ENCODE measurements around the gene PTPRK. TPM values are rescaled to one million over a fixed set of nuclear protein-coding genes. Genes with fewer than 3 reads are reported as not detected.
A peak's percentile ranks its signal among the peaks of the same experiment; 100 is the strongest.

PTPRK gene
- polyA plus RNA-seq, 1 donor (not counting 4 experiments of a cell fraction or from before 2014, with no cell fraction given): 52.7 TPM

DNA sequence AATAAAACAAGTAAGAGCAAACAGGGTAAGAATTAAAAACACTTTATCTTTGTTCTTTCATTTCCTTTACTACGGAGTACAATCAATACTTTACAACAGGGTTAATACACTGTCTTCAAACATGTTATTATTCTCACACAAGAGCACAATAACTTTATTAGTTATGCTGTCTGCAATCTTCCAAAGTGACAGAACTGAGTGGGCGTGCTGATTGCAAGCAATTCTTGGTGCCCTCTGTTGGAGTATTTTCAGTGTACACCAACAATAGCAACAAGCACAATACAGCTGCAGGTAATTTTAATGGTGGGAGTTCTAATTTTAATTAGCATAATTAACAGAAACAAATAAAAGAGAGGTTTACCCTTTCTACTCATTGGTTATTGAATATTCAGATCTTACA is 33.9 kb upstream of the PTPRK start:
- dilution Hi-C loops (cut with MboI; ENCODE audit: extremely low pct_ligation_motif_present, low sequenced_read_pairs): no loop called here
- H2AFZ ChIP-seq (ENCODE audit: control insufficient read depth, low read length): peak overlapping the region; percentile 35
- DNase-seq (ENCODE audit: low read depth, low spot score): no peak

DNA sequence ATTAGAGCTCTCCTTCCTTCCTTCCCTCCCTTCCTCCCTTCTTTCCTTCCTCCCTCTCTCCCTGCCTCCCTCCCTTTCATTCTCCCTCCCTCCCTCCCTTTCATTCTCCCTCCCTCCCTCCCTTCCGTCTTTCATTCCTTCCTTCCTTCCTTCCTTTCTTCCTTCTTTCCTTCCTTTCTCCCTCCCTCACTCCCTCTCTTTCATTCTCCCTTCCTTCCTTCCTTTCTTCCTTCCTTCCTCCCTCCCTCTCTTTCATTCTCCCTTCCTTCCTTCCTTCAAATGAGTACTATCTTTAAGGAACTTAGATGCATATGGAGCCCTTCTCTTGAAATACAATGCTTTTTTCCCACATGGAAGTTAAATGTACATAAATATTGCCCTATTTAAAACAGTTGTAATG is 20.9 kb upstream of the PTPRK start:
- Histone ChIP-seq H3K9ac (ENCODE audit: control insufficient read depth, extremely low read depth, insufficient read depth, low read length) (no peak overlapping the region), H3K27me3 (ENCODE audit: control insufficient read depth, extremely low read depth, insufficient read depth, low read length) (no peaks in the 10 kb centered on the region), H4K20me1 (ENCODE audit: control insufficient read depth, extremely low read depth, insufficient read depth, low read length) (no peaks in the 10 kb centered on the region), H3K36me3 (ENCODE audit: control insufficient read depth in 2 of 2, extremely low read depth in 1 of 2, insufficient read depth in 2 of 2, low read length in 2 of 2) (no peaks in the 10 kb centered on the region), H3K4me2 (ENCODE audit: control insufficient read depth, extremely low read depth, insufficient read depth, low read depth, low read length) (no peak overlapping the region), H3K79me2 (ENCODE audit: control insufficient read depth, insufficient read depth, low read length) (no peaks in the 10 kb centered on the region), H3K27ac (ENCODE audit: control insufficient read depth, insufficient read depth, low read length) (no peak overlapping the region), H3K4me3 (ENCODE audit: control insufficient read depth in 2 of 3, extremely low read depth in 1 of 3, insufficient read depth in 2 of 3, low read depth in 1 of 3, low read length in 3 of 3) (no peak overlapping the region), H3K9me3 (ENCODE audit: control insufficient read depth, low read depth, low read length) (no peaks in the 10 kb centered on the region), H3K4me1 (ENCODE audit: control insufficient read depth, extremely low read depth, insufficient read depth, low read length) (no peaks in the 10 kb centered on the region), H2AFZ (ENCODE audit: control insufficient read depth, low read length) (no peak overlapping the region), H3K9me1 (ENCODE audit: control insufficient read depth, extremely low read depth, insufficient read depth, low read length) (no peaks in the 10 kb centered on the region)
- dilution Hi-C loops (cut with MboI; ENCODE audit: extremely low pct_ligation_motif_present, low sequenced_read_pairs): no loop called here
- DNase-seq (ENCODE audit: low read depth, low spot score): no peak
- no peak for FAIRE-seq
- no peak for TF ChIP-seq EZH2 (IDR thresholded peaks at IDR 0.05; ENCODE audit: low read length)
- TF ChIP-seq, protein P1, sequence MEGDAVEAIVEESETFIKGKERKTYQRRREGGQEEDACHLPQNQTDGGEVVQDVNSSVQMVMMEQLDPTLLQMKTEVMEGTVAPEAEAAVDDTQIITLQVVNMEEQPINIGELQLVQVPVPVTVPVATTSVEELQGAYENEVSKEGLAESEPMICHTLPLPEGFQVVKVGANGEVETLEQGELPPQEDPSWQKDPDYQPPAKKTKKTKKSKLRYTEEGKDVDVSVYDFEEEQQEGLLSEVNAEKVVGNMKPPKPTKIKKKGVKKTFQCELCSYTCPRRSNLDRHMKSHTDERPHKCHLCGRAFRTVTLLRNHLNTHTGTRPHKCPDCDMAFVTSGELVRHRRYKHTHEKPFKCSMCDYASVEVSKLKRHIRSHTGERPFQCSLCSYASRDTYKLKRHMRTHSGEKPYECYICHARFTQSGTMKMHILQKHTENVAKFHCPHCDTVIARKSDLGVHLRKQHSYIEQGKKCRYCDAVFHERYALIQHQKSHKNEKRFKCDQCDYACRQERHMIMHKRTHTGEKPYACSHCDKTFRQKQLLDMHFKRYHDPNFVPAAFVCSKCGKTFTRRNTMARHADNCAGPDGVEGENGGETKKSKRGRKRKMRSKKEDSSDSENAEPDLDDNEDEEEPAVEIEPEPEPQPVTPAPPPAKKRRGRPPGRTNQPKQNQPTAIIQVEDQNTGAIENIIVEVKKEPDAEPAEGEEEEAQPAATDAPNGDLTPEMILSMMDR (optimal IDR thresholded peaks at IDR 0.05 in 1 of 3, IDR thresholded peaks at IDR 0.05 in 1 of 3, conservative IDR thresholded peaks at IDR 0.05 in 1 of 3; ENCODE audit: extremely low read depth in 1 of 3, insufficient read depth in 2 of 3, low read length in 3 of 3): no peak

More for the DNA sequence above, 33.9 kb upstream of the PTPRK start:
- Histone ChIP-seq H3K9ac (ENCODE audit: control insufficient read depth, extremely low read depth, insufficient read depth, low read length) (no peak overlapping the region), H4K20me1 (ENCODE audit: control insufficient read depth, extremely low read depth, insufficient read depth, low read length) (no peaks in the 10 kb centered on the region), H3K4me1 (ENCODE audit: control insufficient read depth, extremely low read depth, insufficient read depth, low read length) (no peaks in the 10 kb centered on the region), H3K4me2 (ENCODE audit: control insufficient read depth, extremely low read depth, insufficient read depth, low read depth, low read length) (no peak overlapping the region), H3K9me3 (ENCODE audit: control insufficient read depth, low read depth, low read length) (no peaks in the 10 kb centered on the region), H3K79me2 (ENCODE audit: control insufficient read depth, insufficient read depth, low read length) (no peaks in the 10 kb centered on the region), H3K27ac (ENCODE audit: control insufficient read depth, insufficient read depth, low read length) (no peak overlapping the region), H3K4me3 (ENCODE audit: control insufficient read depth in 2 of 3, extremely low read depth in 1 of 3, insufficient read depth in 2 of 3, low read depth in 1 of 3, low read length in 3 of 3) (no peak overlapping the region), H3K36me3 (ENCODE audit: control insufficient read depth in 2 of 2, extremely low read depth in 1 of 2, insufficient read depth in 2 of 2, low read length in 2 of 2) (no peaks in the 10 kb centered on the region), H3K27me3 (ENCODE audit: control insufficient read depth, extremely low read depth, insufficient read depth, low read length) (no peaks in the 10 kb centered on the region), H3K9me1 (ENCODE audit: control insufficient read depth, extremely low read depth, insufficient read depth, low read length) (no peaks in the 10 kb centered on the region)
- no peak for TF ChIP-seq EZH2 (IDR thresholded peaks at IDR 0.05; ENCODE audit: low read length)
- TF ChIP-seq, protein P1 (optimal IDR thresholded peaks at IDR 0.05 in 1 of 3, IDR thresholded peaks at IDR 0.05 in 1 of 3, conservative IDR thresholded peaks at IDR 0.05 in 1 of 3; ENCODE audit: extremely low read depth in 1 of 3, insufficient read depth in 2 of 3, low read length in 3 of 3): peak in 2 of 3 experiments; percentile 11 to 42
- FAIRE-seq: no peak

Measured in keratinocyte (primary cell).